ENCODE measurements around the gene F2R. TPM values are rescaled to one million over a fixed set of nuclear protein-coding genes. Genes with fewer than 3 reads are reported as not detected.

F2R gene
- total and polyA plus RNA-seq, 2 of the 4 experiments (the other 2 are of a cell fraction): 85.7 to 147 TPM

GRCh38 chr5:76744632-76745031 is 28.7 kb downstream of the F2R start:
- ChIA-PET CTCF (interaction anchor here (0.9 kb wide), 1 partner anchor 29 kb away, joined by 3 read pairs; no protein-coding TSS in a partner anchor), POLR2A (ENCODE audit: unreplicated experiment) (no interaction called here)
- Histone ChIP-seq H2AFZ (replicated peaks; ENCODE audit: low read length, poor library complexity) (no peak overlapping the region), H3K27me3 (ENCODE audit: control insufficient read depth, insufficient read depth, low read length) (no peaks in the 10 kb centered on the region), H2AK9ac (replicated peaks; ENCODE audit: low read depth, low read length, poor library complexity) (no peak overlapping the region), H3K56ac (ENCODE audit: extremely low read depth, insufficient read depth, low read length) (no peak overlapping the region), H2AK5ac (ENCODE audit: low read depth, low read length) (no peak overlapping the region), H3K23ac (ENCODE audit: low read depth, low read length) (no peak overlapping the region), H3K14ac (replicated peaks; ENCODE audit: low read depth, low read length) (no peak overlapping the region), H3K9ac (ENCODE audit: low read depth, low read length) (no peak overlapping the region), H2BK20ac (ENCODE audit: low read depth, low read length) (no peak overlapping the region), H3K9me1 (ENCODE audit: insufficient read depth, low read length) (no peaks in the 10 kb centered on the region; the same call in 1 of the 2 replicates), H3K4me3 (ENCODE audit: insufficient read depth, low read depth, low read length) (no peak overlapping the region), H4K5ac (ENCODE audit: low read depth, low read length) (no peak overlapping the region), H4K20me1 (ENCODE audit: insufficient read depth, low read length) (no peaks in the 10 kb centered on the region), H3K4me2 (ENCODE audit: low read depth, low read length) (no peak overlapping the region), H2BK15ac (ENCODE audit: low read depth, low read length) (no peak overlapping the region), H3K18ac (ENCODE audit: low read depth, low read length) (no peak overlapping the region), H4K8ac (ENCODE audit: low read depth in 2 of 2, low read length in 2 of 2) (no peak overlapping the region), H3K4ac (ENCODE audit: low read depth, low read length) (no peak overlapping the region), H2BK5ac (ENCODE audit: low read depth, low read length, poor library complexity, severe bottlenecking) (no peak overlapping the region), H4K91ac (ENCODE audit: insufficient read depth, low read depth, low read length) (no peak overlapping the region), H3K27ac (ENCODE audit: insufficient read depth, low read length) (no peak overlapping the region), H2BK120ac (ENCODE audit: low read depth, low read length) (no peak overlapping the region), H3K9me3 (ENCODE audit: control insufficient read depth, insufficient read depth, low read length) (no peaks in the 10 kb centered on the region; the same call in 1 of the 2 replicates), H3K4me1 (ENCODE audit: control insufficient read depth, insufficient read depth, low read length) (peaks cover 3% of the 10 kb centered on the region; the same call in 1 of the 2 replicates), H3K79me1 (ENCODE audit: low read depth in 1 of 2, low read length in 2 of 2) (no peaks in the 10 kb centered on the region), H3K36me3 (ENCODE audit: control insufficient read depth, insufficient read depth, low read length) (no peaks in the 10 kb centered on the region)
- BruUV-seq (replicated peaks): no TSS peak
- in situ Hi-C loops (cut with MboI; ENCODE audit: low sequenced_read_pairs) (no loop called here), intact Hi-C loops (cut with micrococcal nuclease) (no loop called here), dilution Hi-C loops (cut with HindIII; ENCODE audit: low sequenced_read_pairs, unreplicated experiment) (no loop called here)
- no CpG with 5 or more reads among the region's 2 CpGs for WGBS, 2 experiments (ENCODE audit: extremely low coverage in 2 of 2, insufficient read length in 1 of 2)
- TF ChIP-seq RCOR1 (IDR thresholded peaks at IDR 0.05; ENCODE audit: insufficient replicate concordance, low read length) (no peak), CEBPB (IDR thresholded peaks at IDR 0.05; ENCODE audit: low read depth, low read length) (no peak), RAD21 (IDR thresholded peaks at IDR 0.05; ENCODE audit: low read length) (no peak), ELK1 (IDR thresholded peaks at IDR 0.05; ENCODE audit: borderline replicate concordance, low read depth, low read length) (no peak), RFX5 (IDR thresholded peaks at IDR 0.05; ENCODE audit: low read depth, low read length) (no peak), MAFK (IDR thresholded peaks at IDR 0.05; ENCODE audit: low read depth, low read length) (no peak), CHD1 (IDR thresholded peaks at IDR 0.05; ENCODE audit: low read depth, low read length) (no peak), MAZ (IDR thresholded peaks at IDR 0.05; ENCODE audit: borderline replicate concordance, low read depth, low read length) (no peak), SMC3 (IDR thresholded peaks at IDR 0.05; ENCODE audit: low read depth, low read length) (no peak), CTCF (conservative IDR thresholded peaks at IDR 0.05; ENCODE audit: low read depth, low read length) (no peak)
- ATAC-seq (ENCODE audit: low read depth) (no peak), DNase-seq (no peak)

All from IMR-90 (cell line).